ENCODE results near the gene TCF12.

Gene TCF12

DNA sequence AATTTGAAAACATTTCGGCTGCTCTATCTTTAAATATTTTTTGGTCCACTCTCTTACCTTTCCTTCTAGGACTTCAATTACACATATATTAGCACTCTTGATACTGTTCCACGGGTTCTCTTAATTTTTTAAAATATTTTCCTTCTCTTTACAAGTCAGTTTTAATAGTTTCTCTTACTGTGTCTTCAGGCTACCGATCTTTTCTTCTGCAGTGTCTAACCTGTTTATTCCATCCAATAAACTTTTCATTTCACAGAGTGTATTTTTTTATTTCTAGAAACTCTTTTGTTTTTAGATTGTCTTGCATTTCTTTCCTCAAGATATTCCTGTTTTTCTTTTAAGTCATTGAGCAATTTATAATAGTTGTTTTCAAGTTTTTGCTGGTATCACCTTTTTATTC, 27.7 kb downstream of the TCF12 start:
- H3K4me3 ChIP-seq (ENCODE audit: low read length, poor library complexity, severe bottlenecking), result no peak overlapping the region
- peaks cover 28% of the 10 kb centered on the region for H3K4me1 ChIP-seq (ENCODE audit: insufficient read depth, low read length, poor library complexity, severe bottlenecking)
- H3K9me3 ChIP-seq (ENCODE audit: insufficient read depth, low read depth, low read length), result peaks cover 7% of the 10 kb centered on the region; the same call in 1 of the 2 replicates
- H2AFZ ChIP-seq (ENCODE audit: low read length), result no peak overlapping the region
- H3F3A ChIP-seq (ENCODE audit: low read depth), result no peaks in the 10 kb centered on the region
- H3K4me2 ChIP-seq (ENCODE audit: low read depth, low read length, poor library complexity, severe bottlenecking), result no peak overlapping the region
- no peaks in the 10 kb centered on the region for H3K36me3 ChIP-seq (ENCODE audit: insufficient read depth, low read length)
- H4K20me1 ChIP-seq (ENCODE audit: insufficient read depth, low read length, poor library complexity, severe bottlenecking), result peaks cover 34% of the 10 kb centered on the region
- TF ChIP-seq EZH2phosphoT487 (IDR thresholded peaks at IDR 0.05; ENCODE audit: borderline replicate concordance) (no peak), CTCF (conservative IDR thresholded peaks at IDR 0.05; ENCODE audit: low read length) (no peak)
- H3K9me2 ChIP-seq (replicated peaks; ENCODE audit: low read depth, low read length), result no peaks in the 10 kb centered on the region
- peaks cover 99% of the 10 kb centered on the region for H3K79me2 ChIP-seq (ENCODE audit: insufficient read depth, low read length)
- H3K9ac ChIP-seq (ENCODE audit: low read depth, low read length, poor library complexity, severe bottlenecking), result no peak overlapping the region
- H3K27me3 ChIP-seq (ENCODE audit: insufficient read depth, low read length, poor library complexity, severe bottlenecking), result no peaks in the 10 kb centered on the region

GRCh38 chr15:56948000-56948763, 29.7 kb downstream of the TCF12 start:
- Histone ChIP-seq H3K9me2 (replicated peaks; ENCODE audit: low read depth, low read length) (no peaks in the 10 kb centered on the region), H3K4me1 (ENCODE audit: insufficient read depth, low read length, poor library complexity, severe bottlenecking) (peaks cover 12% of the 10 kb centered on the region), H3K27me3 (ENCODE audit: insufficient read depth, low read length, poor library complexity, severe bottlenecking) (no peaks in the 10 kb centered on the region), H2AFZ (ENCODE audit: low read length) (no peak overlapping the region), H3K79me2 (ENCODE audit: insufficient read depth, low read length) (peaks cover 98% of the 10 kb centered on the region), H4K20me1 (ENCODE audit: insufficient read depth, low read length, poor library complexity, severe bottlenecking) (peaks cover 24% of the 10 kb centered on the region), H3K4me2 (ENCODE audit: low read depth, low read length, poor library complexity, severe bottlenecking) (no peak overlapping the region), H3K9me3 (ENCODE audit: insufficient read depth, low read depth, low read length) (peaks cover 7% of the 10 kb centered on the region; the same call in 1 of the 2 replicates), H3K4me3 (ENCODE audit: low read length, poor library complexity, severe bottlenecking) (no peak overlapping the region), H3K36me3 (ENCODE audit: insufficient read depth, low read length) (no peaks in the 10 kb centered on the region), H3K9ac (ENCODE audit: low read depth, low read length, poor library complexity, severe bottlenecking) (no peak overlapping the region), H3F3A (ENCODE audit: low read depth) (no peaks in the 10 kb centered on the region)
- TF ChIP-seq EZH2phosphoT487 (IDR thresholded peaks at IDR 0.05; ENCODE audit: borderline replicate concordance) (no peak), CTCF (conservative IDR thresholded peaks at IDR 0.05; ENCODE audit: low read length) (no peak)

GRCh38 chr15:56948764-56949101, 30.3 kb downstream of the TCF12 start:
- H3K4me1 ChIP-seq (ENCODE audit: insufficient read depth, low read length, poor library complexity, severe bottlenecking), result peaks cover 6% of the 10 kb centered on the region
- TF ChIP-seq EZH2phosphoT487 (IDR thresholded peaks at IDR 0.05; ENCODE audit: borderline replicate concordance), result no peak
- no peak for TF ChIP-seq CTCF (conservative IDR thresholded peaks at IDR 0.05; ENCODE audit: low read length)
- no peak overlapping the region for H2AFZ ChIP-seq (ENCODE audit: low read length)
- H3K9ac ChIP-seq (ENCODE audit: low read depth, low read length, poor library complexity, severe bottlenecking), result no peak overlapping the region
- H3K9me2 ChIP-seq (replicated peaks; ENCODE audit: low read depth, low read length), result no peaks in the 10 kb centered on the region
- peaks cover 7% of the 10 kb centered on the region; the same call in 1 of the 2 replicates for H3K9me3 ChIP-seq (ENCODE audit: insufficient read depth, low read depth, low read length)
- no peaks in the 10 kb centered on the region for H3K36me3 ChIP-seq (ENCODE audit: insufficient read depth, low read length)
- no peaks in the 10 kb centered on the region for H3K27me3 ChIP-seq (ENCODE audit: insufficient read depth, low read length, poor library complexity, severe bottlenecking)
- peaks cover 20% of the 10 kb centered on the region for H4K20me1 ChIP-seq (ENCODE audit: insufficient read depth, low read length, poor library complexity, severe bottlenecking)
- H3K79me2 ChIP-seq (ENCODE audit: insufficient read depth, low read length), result peaks cover 98% of the 10 kb centered on the region
- no peaks in the 10 kb centered on the region for H3F3A ChIP-seq (ENCODE audit: low read depth)
- no peak overlapping the region for H3K4me2 ChIP-seq (ENCODE audit: low read depth, low read length, poor library complexity, severe bottlenecking)
- no peak overlapping the region for H3K4me3 ChIP-seq (ENCODE audit: low read length, poor library complexity, severe bottlenecking)
